SK-N-SH (cell line): ENCODE results near the gene EHD1. TPM values are rescaled to one million over a fixed set of nuclear protein-coding genes. Genes with fewer than 3 reads are reported as not detected.

Experiments used
- CTCF ChIA-PET: fragments of 300-600, 350-600 bp; formaldehyde crosslinking; extraction: SDS; loops from one replicate; lab custom pipeline; 2021; lab: Yijun Ruan, JAX
- POLR2A ChIA-PET: fragments of 350-600 bp; sonication (Branson Sonifier 250); formaldehyde crosslinking; extraction: SDS; loops from one replicate; lab custom pipeline; 2020; ENCODE audit warnings: antibody characterized with exemption, inconsistent platforms; lab: Yijun Ruan, JAX
- DNase-seq: peaks from one replicate; pipeline ENCODE4 v3.0.0; 2012
- H2AFZ ChIP-seq: fragments of 200-600 bp; sonication (generic); 2 replicates; pipeline ENCODE4 v1.8.1; 2016; ENCODE audit warnings: antibody characterized with exemption, mild to moderate bottlenecking, low read depth
- H3F3A ChIP-seq: fragments of 200-600 bp; sonication (generic); replicated peaks from 2 replicates; pipeline ENCODE3; 2016; ENCODE audit warnings: antibody characterized with exemption, mild to moderate bottlenecking; ENCODE audit not compliant: insufficient read depth
- H3K27ac ChIP-seq, 2 experiments: fragments of 200-500 bp in 1 of 2; fragments of 200-600 bp in 1 of 2; sonication (Bioruptor generic) in 1 of 2; sonication (generic), shearing (Covaris generic) in 1 of 2; 2 replicates each; pipeline versions ENCODE4 v1.5.1 to v1.6.1; 2014 to 2016; ENCODE audit warnings: low read depth in 2 of 2, inconsistent platforms in 1 of 2, low read length in 1 of 2, mild to moderate bottlenecking in 1 of 2, mixed read lengths in 1 of 2
- H3K27me3 ChIP-seq: fragments of 200-600 bp; sonication (generic), shearing (Covaris generic); 2 replicates; pipeline ENCODE4 v1.6.1; 2016; ENCODE audit warnings: mixed run types; ENCODE audit not compliant: insufficient read depth
- H3K36me3 ChIP-seq, 2 experiments: fragments of 200-500 bp in 1 of 2; fragments of 200-600 bp in 1 of 2; sonication (Bioruptor generic) in 1 of 2; sonication (generic) in 1 of 2; replicated peaks in 1 of 2; 2 replicates each; pipeline versions ENCODE3 to v1.5.1; 2014 to 2016; ENCODE audit warnings: low read length in 1 of 2, mild to moderate bottlenecking in 1 of 2; ENCODE audit not compliant: insufficient read depth in 2 of 2, control insufficient read depth in 1 of 2
- H3K4me1 ChIP-seq, 2 experiments: fragments of 200-500 bp in 1 of 2; fragments of 200-600 bp in 1 of 2; sonication (Bioruptor generic) in 1 of 2; sonication (generic), shearing (Covaris generic) in 1 of 2; 2 replicates each; pipeline versions ENCODE4 v1.5.1 to v1.6.1; 2014 to 2016; ENCODE audit warnings: low read depth in 1 of 2, low read length in 1 of 2, mixed run types in 1 of 2; ENCODE audit not compliant: insufficient read depth in 2 of 2, control insufficient read depth in 1 of 2
- H3K4me2 ChIP-seq: fragments of 200-600 bp; sonication (generic), shearing (Covaris generic); 2 replicates; pipeline ENCODE4 v1.6.1; 2017; ENCODE audit warnings: mixed run types
- H3K4me3 ChIP-seq, 2 experiments: fragments of 200-500 bp in 1 of 2; fragments of 200-600 bp in 1 of 2; sonication (Bioruptor generic) in 1 of 2; sonication (generic), shearing (Covaris generic) in 1 of 2; 2 replicates each; pipeline versions ENCODE4 v1.5.1 to v1.8.1; 2014 to 2016; ENCODE audit warnings: low read depth in 2 of 2, inconsistent platforms in 1 of 2, low read length in 1 of 2, mild to moderate bottlenecking in 1 of 2, mixed read lengths in 1 of 2, moderate library complexity in 1 of 2
- H3K79me2 ChIP-seq: fragments of 200-600 bp; sonication (generic); 2 replicates; pipeline ENCODE4 v1.8.1; 2017; ENCODE audit warnings: mild to moderate bottlenecking; ENCODE audit not compliant: insufficient read depth
- H3K9ac ChIP-seq: fragments of 200-600 bp; sonication (generic); 2 replicates; pipeline ENCODE4 v1.6.1; 2017; ENCODE audit warnings: mixed run types
- H3K9me2 ChIP-seq: fragments of 200-600 bp; sonication (generic); 2 replicates; pipeline ENCODE4 v1.6.1; 2017; ENCODE audit warnings: mixed run types
- H3K9me3 ChIP-seq: fragments of 200-600 bp; sonication (generic); 2 replicates; pipeline ENCODE4 v1.6.1; 2017; ENCODE audit warnings: mixed run types, mild to moderate bottlenecking, moderate library complexity
- H4K20me1 ChIP-seq: fragments of 200-600 bp; sonication (generic); 2 replicates; pipeline ENCODE4 v1.6.1; 2017; ENCODE audit warnings: mild to moderate bottlenecking, mixed run types; ENCODE audit not compliant: insufficient read depth
- CHD2 ChIP-seq: fragments of 150-350 bp; IDR thresholded peaks from 2 replicates; pipeline ENCODE4 v1.6.1; 2018; ENCODE audit warnings: low read length; ENCODE audit not compliant: partially characterized antibody
- EZH2phosphoT487 ChIP-seq: fragments of 200-600 bp; sonication (generic); IDR thresholded peaks from 2 replicates; pipeline ENCODE4 v1.6.1; 2017; ENCODE audit warnings: low read depth, mixed run types, mild to moderate bottlenecking, antibody characterized with exemption, moderate library complexity, borderline replicate concordance
- FOXJ3 ChIP-seq: sonication (generic); formaldehyde crosslinking; IDR thresholded peaks from 2 replicates; pipeline ENCODE4 v1.5.1; 2020; ENCODE audit warnings: mild to moderate bottlenecking, missing genetic modification reagents
- FOXM1 ChIP-seq: IDR thresholded peaks from 2 replicates; pipeline ENCODE4 v1.4.0; 2012; ENCODE audit warnings: low read depth, mild to moderate bottlenecking
- GATA2 ChIP-seq: sonication (generic); formaldehyde crosslinking; IDR thresholded peaks from 2 replicates; pipeline ENCODE4 v1.5.0; 2020; ENCODE audit warnings: mild to moderate bottlenecking, missing genetic modification reagents
- IRF3 ChIP-seq: fragments of 150-350 bp; IDR thresholded peaks from 2 replicates; pipeline ENCODE4 v1.6.1; 2016; ENCODE audit warnings: mild to moderate bottlenecking, low read depth, low read length
- MXI1 ChIP-seq: IDR thresholded peaks from 2 replicates; pipeline ENCODE4 v1.6.1; 2012; ENCODE audit warnings: mild to moderate bottlenecking, low read depth, low read length, improper control_type of control experiment
- NRF1 ChIP-seq: IDR thresholded peaks from 2 replicates; pipeline ENCODE4 v1.6.1; 2012; ENCODE audit warnings: low read depth, mild to moderate bottlenecking, low read length
- PBX3 ChIP-seq: IDR thresholded peaks from 2 replicates; pipeline ENCODE4; 2012
- RCOR1 ChIP-seq: fragments of 150-350 bp; IDR thresholded peaks from 2 replicates; pipeline ENCODE4 v1.6.1; 2017; ENCODE audit warnings: antibody characterized with exemption, low read length
- TCF12 ChIP-seq: IDR thresholded peaks from 2 replicates; pipeline ENCODE4 v1.4.0; 2012
- WGBS: methylation state at CpG from one replicate; pipeline ENCODE4 v1.1.6; 2017; ENCODE audit warnings: low lambda C conversion rate; 5-methylcytosine and 5-hydroxymethylcytosine counted together
- polyA plus RNA-seq, 3 experiments: library from polyadenylated mRNA; depleted of rRNA; stranded (reverse); fragments of >200 nt; gene quantifications; 2 replicates each; pipeline ENCODE4 v1.2.3, GENCODE V29; 2012
- TF ChIP-seq, protein P1 (sequence below): IDR thresholded peaks from 2 replicates; pipeline ENCODE4 v1.4.0; 2012; ENCODE audit warnings: low read depth
- TF ChIP-seq, protein P2 (sequence below): fragments of 200-600 bp; sonication (generic); IDR thresholded peaks from 2 replicates; pipeline ENCODE4 v1.6.1; 2017; ENCODE audit warnings: antibody characterized with exemption, mild to moderate bottlenecking, moderate library complexity
- TF ChIP-seq, protein P3 (sequence below): IDR thresholded peaks from 2 replicates; pipeline ENCODE4 v1.4.0; 2012; ENCODE audit warnings: low read depth, borderline replicate concordance

The EHD1 gene
- polyA plus RNA-seq, 1 of the 3 experiments (the other 2 are of a cell fraction) = 93.3 TPM

DNA sequence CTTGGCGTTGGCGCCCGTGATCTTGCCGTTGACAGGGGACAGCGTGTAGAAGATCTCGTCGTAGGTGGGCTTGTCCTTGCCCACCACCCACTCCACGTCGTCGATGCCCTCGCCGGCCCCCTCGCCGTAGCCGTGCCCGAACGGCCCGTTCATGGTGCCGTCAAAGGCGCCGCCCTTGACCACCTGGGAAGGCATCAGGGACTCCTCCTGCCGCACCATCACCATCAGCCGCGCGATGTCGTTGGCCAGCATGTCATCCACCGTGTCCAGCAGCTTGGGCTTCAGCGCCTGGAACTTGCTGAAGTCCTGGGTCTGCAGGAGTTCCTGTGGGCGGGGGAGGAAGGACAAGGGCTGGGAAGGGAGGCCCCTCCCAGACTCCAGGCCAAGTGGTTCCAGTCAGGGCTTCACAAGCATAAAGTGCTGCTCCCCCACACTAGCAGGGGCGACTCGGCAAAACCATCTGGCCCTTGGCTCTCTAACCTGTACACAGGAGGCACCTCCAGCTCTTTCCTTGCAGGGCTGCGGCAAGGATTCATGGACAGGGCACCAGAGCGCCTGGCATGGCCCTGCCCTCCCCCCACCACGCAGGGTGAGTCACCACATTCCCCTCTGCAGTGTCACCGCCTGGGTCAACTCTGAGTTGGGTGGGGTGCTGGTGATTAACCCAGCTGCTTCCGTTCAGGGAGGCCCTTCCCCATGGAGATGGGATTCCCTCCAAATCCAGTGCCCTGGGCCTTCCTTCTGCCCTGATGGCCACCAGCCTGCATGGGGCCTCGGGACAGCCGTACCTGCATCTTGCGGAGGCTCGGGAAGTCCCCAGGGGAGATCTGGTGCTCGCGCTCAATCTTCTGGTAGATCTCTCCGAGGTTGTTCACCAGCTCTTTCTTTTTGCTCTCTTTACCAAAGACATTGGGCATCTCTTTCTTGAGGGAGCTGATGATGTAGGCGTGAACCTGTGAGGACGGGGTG, 23.6 kb downstream of the EHD1 start (continued):
- no peak for TF ChIP-seq EZH2phosphoT487
- TF ChIP-seq, protein P1, sequence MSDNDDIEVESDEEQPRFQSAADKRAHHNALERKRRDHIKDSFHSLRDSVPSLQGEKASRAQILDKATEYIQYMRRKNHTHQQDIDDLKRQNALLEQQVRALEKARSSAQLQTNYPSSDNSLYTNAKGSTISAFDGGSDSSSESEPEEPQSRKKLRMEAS = peak; percentile 91
- no peak for TF ChIP-seq GATA2 (CRISPR knock-in tag)
- TF ChIP-seq IRF3 = no peak
- TF ChIP-seq FOXM1 = 0 out of 2 replicates have a peak, but pooled peaks have one; percentile 47
- no peak for TF ChIP-seq NRF1
- no peak for TF ChIP-seq FOXJ3 (CRISPR knock-in tag)
- TF ChIP-seq, protein P2, sequence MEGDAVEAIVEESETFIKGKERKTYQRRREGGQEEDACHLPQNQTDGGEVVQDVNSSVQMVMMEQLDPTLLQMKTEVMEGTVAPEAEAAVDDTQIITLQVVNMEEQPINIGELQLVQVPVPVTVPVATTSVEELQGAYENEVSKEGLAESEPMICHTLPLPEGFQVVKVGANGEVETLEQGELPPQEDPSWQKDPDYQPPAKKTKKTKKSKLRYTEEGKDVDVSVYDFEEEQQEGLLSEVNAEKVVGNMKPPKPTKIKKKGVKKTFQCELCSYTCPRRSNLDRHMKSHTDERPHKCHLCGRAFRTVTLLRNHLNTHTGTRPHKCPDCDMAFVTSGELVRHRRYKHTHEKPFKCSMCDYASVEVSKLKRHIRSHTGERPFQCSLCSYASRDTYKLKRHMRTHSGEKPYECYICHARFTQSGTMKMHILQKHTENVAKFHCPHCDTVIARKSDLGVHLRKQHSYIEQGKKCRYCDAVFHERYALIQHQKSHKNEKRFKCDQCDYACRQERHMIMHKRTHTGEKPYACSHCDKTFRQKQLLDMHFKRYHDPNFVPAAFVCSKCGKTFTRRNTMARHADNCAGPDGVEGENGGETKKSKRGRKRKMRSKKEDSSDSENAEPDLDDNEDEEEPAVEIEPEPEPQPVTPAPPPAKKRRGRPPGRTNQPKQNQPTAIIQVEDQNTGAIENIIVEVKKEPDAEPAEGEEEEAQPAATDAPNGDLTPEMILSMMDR = no peak
- no peak for TF ChIP-seq MXI1
- TF ChIP-seq, all 33 proteins: peak for 17

- Histone ChIP-seq H3K9me2 (no peaks in the 10 kb centered on the region), H3K4me3 (no peak overlapping the region), H3K27me3 (no peaks in the 10 kb centered on the region), H3K79me2 (peaks cover 20% of the 10 kb centered on the region; the same call in 1 of the 2 replicates), H3K4me1 (peaks cover 11 to 28% of the 10 kb centered on the region in 2 experiments; a peak in 3 of 4 replicates), H3K4me2 (peak overlapping the region; percentile 66; the same call in 1 of the 2 replicates), H3K27ac (peak overlapping the region in 1 of 2 experiments; percentile 80; a peak in 2 of 4 replicates), H3F3A (peaks cover 6% of the 10 kb centered on the region), H3K36me3 (peaks cover 7 to 22% of the 10 kb centered on the region in 2 experiments), H3K9me3 (no peaks in the 10 kb centered on the region), H2AFZ (no peak overlapping the region), H4K20me1 (no peaks in the 10 kb centered on the region), H3K9ac (no peak overlapping the region)
- DNase-seq = no peak
- TF ChIP-seq TCF12 = no peak
- no peak for TF ChIP-seq RCOR1
- TF ChIP-seq, protein P3, sequence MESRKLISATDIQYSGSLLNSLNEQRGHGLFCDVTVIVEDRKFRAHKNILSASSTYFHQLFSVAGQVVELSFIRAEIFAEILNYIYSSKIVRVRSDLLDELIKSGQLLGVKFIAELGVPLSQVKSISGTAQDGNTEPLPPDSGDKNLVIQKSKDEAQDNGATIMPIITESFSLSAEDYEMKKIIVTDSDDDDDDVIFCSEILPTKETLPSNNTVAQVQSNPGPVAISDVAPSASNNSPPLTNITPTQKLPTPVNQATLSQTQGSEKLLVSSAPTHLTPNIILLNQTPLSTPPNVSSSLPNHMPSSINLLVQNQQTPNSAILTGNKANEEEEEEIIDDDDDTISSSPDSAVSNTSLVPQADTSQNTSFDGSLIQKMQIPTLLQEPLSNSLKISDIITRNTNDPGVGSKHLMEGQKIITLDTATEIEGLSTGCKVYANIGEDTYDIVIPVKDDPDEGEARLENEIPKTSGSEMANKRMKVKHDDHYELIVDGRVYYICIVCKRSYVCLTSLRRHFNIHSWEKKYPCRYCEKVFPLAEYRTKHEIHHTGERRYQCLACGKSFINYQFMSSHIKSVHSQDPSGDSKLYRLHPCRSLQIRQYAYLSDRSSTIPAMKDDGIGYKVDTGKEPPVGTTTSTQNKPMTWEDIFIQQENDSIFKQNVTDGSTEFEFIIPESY = no peak
- no peak for TF ChIP-seq FOXM1
- TF ChIP-seq CHD2 = no peak
- no peak for TF ChIP-seq PBX3
- TF ChIP-seq, protein P1 = no peak
- ChIA-PET POLR2A (no interaction called here), CTCF (interaction anchor here (2.3 to 12.8 kb wide), 3 partner anchors 10 to 40 kb away, joined by 8 to 530 read pairs (median 11); partner anchors contain the start of gene EHD1)
- 97% methylated on average over 16 of the region's 25 CpGs for WGBS
These were observed 24.3 kb downstream of the EHD1 start for GRCh38 chr11:64854157-64854533.
